HG03159 (cell line): Measurements from ENCODE around the gene DYNAP.
A peak's percentile ranks its signal among the peaks of the same experiment; 100 is the strongest.

Experiments
- ATAC-seq: cut with Tn5 transposase; IDR thresholded peaks from one replicate; pipeline ENCODE4 v1.9.1; 2021; ENCODE audit warnings: mild to moderate bottlenecking, moderate library complexity; ENCODE audit not compliant: unreplicated experiment

The DYNAP gene

GRCh38 chr18:54630963-54631362 is 39.9 kb downstream of the DYNAP start:
- no peak for ATAC-seq

- ATAC-seq: no peak
These were observed 45.2 kb downstream of the DYNAP start for GRCh38 chr18:54636217-54636616.

GRCh38 chr18:54641734-54642133 is 50.7 kb downstream of the DYNAP start:
- no peak for ATAC-seq

- ATAC-seq: peak; percentile 68
These were observed 56.1 kb downstream of the DYNAP start for GRCh38 chr18:54647176-54647575.
